ENCODE measurements around the gene RBMS2.

DNA sequence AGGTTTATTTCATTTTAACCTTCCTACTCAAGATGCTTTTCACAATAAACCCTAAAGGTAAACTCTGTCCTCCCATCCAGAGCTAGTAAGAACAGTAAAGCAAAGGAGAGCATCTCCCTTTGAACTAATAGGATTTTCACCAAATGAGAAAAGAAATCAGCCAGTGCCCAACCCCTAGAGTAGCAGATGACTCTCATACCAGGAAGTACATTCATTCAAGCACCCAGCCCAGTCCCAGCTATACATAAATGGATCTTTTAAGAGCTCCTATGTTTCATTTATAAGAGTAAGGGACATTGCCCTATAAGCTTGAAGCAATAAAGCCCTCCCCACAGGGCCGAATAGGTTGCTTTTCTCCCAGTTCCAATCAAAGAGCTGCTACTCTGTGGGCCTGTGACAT, 100.9 kb downstream of the RBMS2 start:
- no peak for TF ChIP-seq POLR2A (IDR thresholded peaks at IDR 0.05)
- TF ChIP-seq, protein P1, sequence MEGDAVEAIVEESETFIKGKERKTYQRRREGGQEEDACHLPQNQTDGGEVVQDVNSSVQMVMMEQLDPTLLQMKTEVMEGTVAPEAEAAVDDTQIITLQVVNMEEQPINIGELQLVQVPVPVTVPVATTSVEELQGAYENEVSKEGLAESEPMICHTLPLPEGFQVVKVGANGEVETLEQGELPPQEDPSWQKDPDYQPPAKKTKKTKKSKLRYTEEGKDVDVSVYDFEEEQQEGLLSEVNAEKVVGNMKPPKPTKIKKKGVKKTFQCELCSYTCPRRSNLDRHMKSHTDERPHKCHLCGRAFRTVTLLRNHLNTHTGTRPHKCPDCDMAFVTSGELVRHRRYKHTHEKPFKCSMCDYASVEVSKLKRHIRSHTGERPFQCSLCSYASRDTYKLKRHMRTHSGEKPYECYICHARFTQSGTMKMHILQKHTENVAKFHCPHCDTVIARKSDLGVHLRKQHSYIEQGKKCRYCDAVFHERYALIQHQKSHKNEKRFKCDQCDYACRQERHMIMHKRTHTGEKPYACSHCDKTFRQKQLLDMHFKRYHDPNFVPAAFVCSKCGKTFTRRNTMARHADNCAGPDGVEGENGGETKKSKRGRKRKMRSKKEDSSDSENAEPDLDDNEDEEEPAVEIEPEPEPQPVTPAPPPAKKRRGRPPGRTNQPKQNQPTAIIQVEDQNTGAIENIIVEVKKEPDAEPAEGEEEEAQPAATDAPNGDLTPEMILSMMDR (IDR thresholded peaks at IDR 0.05): no peak
- TF ChIP-seq POLR2AphosphoS5 (IDR thresholded peaks at IDR 0.05): no peak
- no peak for TF ChIP-seq EP300 (IDR thresholded peaks at IDR 0.05)
